Panc1 (cell line): Measurements from ENCODE around the gene TPBGL. TPM values are rescaled to one million over a fixed set of nuclear protein-coding genes. Genes with fewer than 3 reads are reported as not detected.
A peak's percentile ranks its signal among the peaks of the same experiment; 100 is the strongest.
"Not testable (repeated sequence)": the region's sequence is repeated elsewhere in the genome, so short reads cannot be mapped to it uniquely, and the experiment has no call there.

Experiments used
- ATAC-seq: fragments of 200-7000 bp; cut with Tn5 transposase; 2 replicates; pipeline ENCODE4 v1.9.1; 2020; ENCODE audit warnings: mild to moderate bottlenecking, moderate library complexity
- BruUV-seq: library from RNA; stranded (reverse); fragments of 400-500 nt; replicated peaks from 2 replicates; lab custom pipeline; 2021; lab: Mats Ljungman, UMichigan
- CTCF ChIA-PET: fragments of 300-600 bp; sonication (Branson Sonifier 250); formaldehyde crosslinking; loops from one replicate; lab custom pipeline; 2022; ENCODE audit warnings: antibody characterized with exemption; lab: Charles Lee
- POLR2A ChIA-PET: fragments of 300-600 bp; sonication (Branson Sonifier 250); formaldehyde crosslinking; loops from one replicate; lab custom pipeline; 2022; ENCODE audit warnings: antibody characterized with exemption; lab: Charles Lee
- DNase-seq: peaks from one replicate; pipeline ENCODE4 v3.0.0-alpha.2; 2010; ENCODE audit warnings: low read depth, low spot score
- H3K27ac ChIP-seq: 2 replicates; pipeline ENCODE4 v1.5.1; 2011; ENCODE audit warnings: mild to moderate bottlenecking, low read length, inconsistent platforms
- H3K27me3 ChIP-seq: fragments of 200-500 bp; sonication (Bioruptor generic); 2 replicates; pipeline ENCODE4 v1.6.0; 2014; ENCODE audit warnings: low read length, inconsistent platforms; ENCODE audit not compliant: control insufficient read depth, insufficient read depth
- H3K36me3 ChIP-seq: fragments of 200-500 bp; sonication (Bioruptor generic); 2 replicates; pipeline ENCODE4 v1.5.1; 2014; ENCODE audit warnings: inconsistent platforms, mild to moderate bottlenecking, low read length, moderate library complexity; ENCODE audit not compliant: control insufficient read depth, insufficient read depth
- H3K4me1 ChIP-seq: 2 replicates; pipeline ENCODE4 v1.5.1; 2011; ENCODE audit warnings: inconsistent platforms, mild to moderate bottlenecking, low read length, moderate library complexity; ENCODE audit not compliant: control insufficient read depth, insufficient read depth
- H3K4me3 ChIP-seq, 2 experiments: 2 replicates each; pipeline ENCODE4 v1.5.1; 2011 to 2012; ENCODE audit warnings: low read depth in 2 of 2, low read length in 2 of 2, mild to moderate bottlenecking in 2 of 2, inconsistent platforms in 1 of 2, moderate library complexity in 1 of 2
- H3K9me3 ChIP-seq: fragments of 200-500 bp; sonication (Bioruptor generic); 2 replicates; pipeline ENCODE4 v1.5.1; 2014; ENCODE audit warnings: low read depth, mild to moderate bottlenecking, inconsistent platforms, low read length, moderate library complexity; ENCODE audit not compliant: control insufficient read depth, insufficient read depth
- POLR2AphosphoS5 ChIP-seq: IDR thresholded peaks from 2 replicates; pipeline ENCODE4 v1.6.1; 2012; ENCODE audit warnings: mild to moderate bottlenecking, low read depth, low read length, moderate library complexity
- REST ChIP-seq, 2 experiments: IDR thresholded peaks; 2 replicates each; pipeline ENCODE4 v1.6.1; 2011 to 2012; ENCODE audit warnings: low read depth in 2 of 2, control low read depth in 1 of 2, low read length in 1 of 2, mild to moderate bottlenecking in 1 of 2, moderate library complexity in 1 of 2; ENCODE audit not compliant: insufficient read depth in 1 of 2
- SIN3A ChIP-seq: IDR thresholded peaks from 2 replicates; pipeline ENCODE4 v1.6.1; 2012; ENCODE audit warnings: low read depth, mild to moderate bottlenecking, low read length, moderate library complexity, borderline replicate concordance; ENCODE audit not compliant: insufficient read depth
- TCF7L2 ChIP-seq: IDR thresholded peaks from 2 replicates; pipeline ENCODE4 v1.6.1; 2011; ENCODE audit warnings: mild to moderate bottlenecking, low read depth, low read length, inconsistent platforms
- in situ Hi-C: cut with HindIII; loops from 2 replicates; pipeline ENCODE4 v1.10.0; 2016; ENCODE audit warnings: low sequenced_read_pairs, low pct_unique_long_range_greater_than_20kb
- intact Hi-C: fragments of 100-400 bp; cut with micrococcal nuclease; formaldehyde crosslinking; loops from one replicate; pipeline ENCODE4 v1.10.0; 2022; ENCODE audit not compliant: unreplicated experiment
- total RNA-seq: library from RNA; stranded (reverse); gene quantifications from one replicate; pipeline ENCODE4 v1.2.1, GENCODE V29; 2021; ENCODE audit not compliant: unreplicated experiment
- TF ChIP-seq, protein P1 (sequence below): fragments of 450-650 bp; IDR thresholded peaks from 2 replicates; pipeline ENCODE4 v1.5.1; 2017; ENCODE audit warnings: mild to moderate bottlenecking

Gene TPBGL
- total RNA-seq, 1 experiment from 2014 or later, result 0.54 TPM

GRCh38 chr11:75272821-75273301 is 32.3 kb downstream of the TPBGL start:
- in situ Hi-C loops, result no loop called here
- DNase-seq (no peak), ATAC-seq (no peak)
- ChIA-PET CTCF (no interaction called here), POLR2A (no interaction called here)
- TF ChIP-seq REST (IDR thresholded peaks at IDR 0.05; ENCODE audit: insufficient read depth in 1 of 2, low read depth in 2 of 2, low read length in 1 of 2) (no peak), TCF7L2 (no peak)
- TF ChIP-seq, protein P1, sequence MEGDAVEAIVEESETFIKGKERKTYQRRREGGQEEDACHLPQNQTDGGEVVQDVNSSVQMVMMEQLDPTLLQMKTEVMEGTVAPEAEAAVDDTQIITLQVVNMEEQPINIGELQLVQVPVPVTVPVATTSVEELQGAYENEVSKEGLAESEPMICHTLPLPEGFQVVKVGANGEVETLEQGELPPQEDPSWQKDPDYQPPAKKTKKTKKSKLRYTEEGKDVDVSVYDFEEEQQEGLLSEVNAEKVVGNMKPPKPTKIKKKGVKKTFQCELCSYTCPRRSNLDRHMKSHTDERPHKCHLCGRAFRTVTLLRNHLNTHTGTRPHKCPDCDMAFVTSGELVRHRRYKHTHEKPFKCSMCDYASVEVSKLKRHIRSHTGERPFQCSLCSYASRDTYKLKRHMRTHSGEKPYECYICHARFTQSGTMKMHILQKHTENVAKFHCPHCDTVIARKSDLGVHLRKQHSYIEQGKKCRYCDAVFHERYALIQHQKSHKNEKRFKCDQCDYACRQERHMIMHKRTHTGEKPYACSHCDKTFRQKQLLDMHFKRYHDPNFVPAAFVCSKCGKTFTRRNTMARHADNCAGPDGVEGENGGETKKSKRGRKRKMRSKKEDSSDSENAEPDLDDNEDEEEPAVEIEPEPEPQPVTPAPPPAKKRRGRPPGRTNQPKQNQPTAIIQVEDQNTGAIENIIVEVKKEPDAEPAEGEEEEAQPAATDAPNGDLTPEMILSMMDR, result no peak
- intact Hi-C loops, result no loop called here
- Histone ChIP-seq H3K9me3 (no peaks in the 10 kb centered on the region), H3K27ac (no peak overlapping the region), H3K4me1 (no peaks in the 10 kb centered on the region), H3K4me3 (no peak overlapping the region), H3K36me3 (peaks cover 9% of the 10 kb centered on the region; the same call in 1 of the 2 replicates), H3K27me3 (no peaks in the 10 kb centered on the region)
- BruUV-seq, result no TSS peak

DNA sequence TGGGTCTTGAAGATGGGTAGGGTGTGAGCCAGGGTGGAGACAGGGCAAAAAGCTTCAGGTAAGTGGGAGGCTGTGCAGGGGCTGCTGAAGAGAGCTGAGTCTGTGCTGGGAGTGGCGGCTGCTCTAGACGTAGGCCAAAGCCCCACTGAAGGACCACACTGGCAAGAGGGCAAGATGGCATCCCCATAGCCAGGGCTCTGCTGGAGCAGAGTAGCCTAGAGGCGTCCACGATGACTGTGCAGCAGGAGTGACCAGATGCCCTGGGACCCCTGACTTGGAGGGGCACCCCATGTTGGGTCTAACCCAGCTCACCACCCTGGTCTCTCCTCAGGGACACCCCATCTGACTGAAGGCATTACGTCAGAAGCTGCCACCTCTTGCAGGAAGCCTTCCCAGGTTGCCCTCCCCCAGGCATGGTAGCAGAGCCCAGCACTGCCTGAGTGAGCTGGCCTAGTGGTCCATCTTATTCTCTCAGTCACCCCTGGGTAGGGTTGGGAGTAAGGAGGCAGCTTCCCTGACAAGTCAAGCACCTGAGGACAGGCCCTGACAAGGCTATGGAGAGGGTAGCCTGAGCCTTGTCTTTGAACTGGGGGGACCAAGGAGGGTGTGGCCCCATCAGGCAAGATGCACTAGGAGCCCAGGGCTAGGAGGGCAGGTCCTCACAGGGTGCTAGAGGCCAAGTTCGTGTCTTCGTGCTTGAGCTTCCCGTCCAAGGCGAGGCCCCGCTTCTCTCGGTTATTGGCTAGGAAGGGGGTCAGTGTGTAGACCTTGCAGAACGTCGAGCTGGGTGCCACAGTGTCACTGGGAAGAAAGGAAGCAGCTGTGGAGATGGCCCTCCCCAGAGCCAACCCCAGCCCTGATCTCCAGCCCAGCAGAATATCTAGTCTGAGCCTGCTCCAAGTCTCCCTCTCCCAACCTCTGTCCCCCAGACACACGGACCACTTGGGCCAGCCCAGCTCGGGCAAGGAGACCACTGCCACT is 33.1 kb downstream of the TPBGL start:
- BruUV-seq, result no TSS peak
- no peak overlapping the region for H3K27ac ChIP-seq
- no peak for DNase-seq
- no peaks in the 10 kb centered on the region for H3K27me3 ChIP-seq
- ChIA-PET CTCF (interaction anchor here (0.6 to 0.7 kb wide), 2 partner anchors 12 to 66 kb away, joined by 3 to 5 read pairs; no protein-coding TSS in a partner anchor), POLR2A (no interaction called here)
- H3K4me1 ChIP-seq, result no peaks in the 10 kb centered on the region
- H3K36me3 ChIP-seq, result peaks cover 9% of the 10 kb centered on the region; the same call in 1 of the 2 replicates
- H3K9me3 ChIP-seq, result no peaks in the 10 kb centered on the region
- intact Hi-C loops (no loop called here), in situ Hi-C loops (no loop called here)
- no peak overlapping the region for H3K4me3 ChIP-seq
- TF ChIP-seq, protein P1, result no peak
- no peak for TF ChIP-seq REST (IDR thresholded peaks at IDR 0.05; ENCODE audit: insufficient read depth in 1 of 2, low read depth in 2 of 2, low read length in 1 of 2)
- TF ChIP-seq POLR2AphosphoS5, result no peak
- no peak for TF ChIP-seq SIN3A
- TF ChIP-seq TCF7L2, result no peak
- ATAC-seq, result 0 out of 2 replicates have a peak, but pooled peaks have one; percentile 33

DNA sequence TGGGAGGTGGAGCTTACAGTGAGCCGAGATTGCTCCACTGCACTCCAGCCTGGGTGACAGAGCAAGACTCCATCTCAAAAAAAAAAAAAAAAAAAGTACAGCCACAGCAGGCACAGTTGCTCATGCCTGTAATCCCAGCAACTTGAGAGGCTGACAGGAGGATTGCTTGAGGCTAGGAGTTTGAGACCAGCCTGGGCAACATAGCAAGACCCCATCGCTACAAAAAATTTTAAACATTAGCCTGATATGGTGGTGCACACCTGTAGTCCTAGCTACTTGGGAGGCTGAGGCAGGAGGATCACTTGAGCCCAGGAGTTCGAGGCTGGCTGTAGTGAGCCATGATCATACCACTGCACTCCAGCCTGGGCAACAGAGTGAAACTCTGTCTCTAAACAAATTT is 34.1 kb downstream of the TPBGL start:
- intact Hi-C loops, H3K4me1 ChIP-seq, BruUV-seq, H3K9me3 ChIP-seq, H3K27ac ChIP-seq, DNase-seq, POLR2A ChIA-PET, H3K27me3 ChIP-seq, H3K36me3 ChIP-seq, in situ Hi-C loops, H3K4me3 ChIP-seq, ATAC-seq: not testable (repeated sequence)
- CTCF ChIA-PET, result interaction anchor here (0.6 to 0.7 kb wide), 3 partner anchors 13 to 109 kb away, joined by 3 to 7 read pairs (median 5); no protein-coding TSS in a partner anchor
